ENCODE data around the gene DMWD.

The DMWD gene

DNA sequence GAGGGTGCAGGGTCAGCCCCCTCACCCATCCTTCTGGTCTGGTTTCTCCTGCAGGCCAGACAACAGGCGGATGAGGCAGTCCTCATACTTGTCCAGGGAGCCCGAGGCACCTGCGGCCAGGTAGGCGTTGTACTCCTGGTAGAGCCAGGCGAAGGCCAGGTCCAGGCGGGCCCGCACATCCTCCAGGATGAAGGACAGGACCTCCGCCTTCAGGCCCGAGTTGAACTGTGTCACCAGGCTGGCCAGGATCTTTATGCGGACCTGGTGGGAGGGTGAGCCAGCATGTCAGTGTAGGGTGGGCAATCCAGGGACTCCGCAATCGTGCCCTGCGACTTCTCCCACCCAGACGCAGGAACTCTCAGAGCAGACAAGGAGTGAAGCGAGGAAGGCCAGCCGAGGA is 36.3 kb upstream of the DMWD start:
- TF ChIP-seq, protein P1, sequence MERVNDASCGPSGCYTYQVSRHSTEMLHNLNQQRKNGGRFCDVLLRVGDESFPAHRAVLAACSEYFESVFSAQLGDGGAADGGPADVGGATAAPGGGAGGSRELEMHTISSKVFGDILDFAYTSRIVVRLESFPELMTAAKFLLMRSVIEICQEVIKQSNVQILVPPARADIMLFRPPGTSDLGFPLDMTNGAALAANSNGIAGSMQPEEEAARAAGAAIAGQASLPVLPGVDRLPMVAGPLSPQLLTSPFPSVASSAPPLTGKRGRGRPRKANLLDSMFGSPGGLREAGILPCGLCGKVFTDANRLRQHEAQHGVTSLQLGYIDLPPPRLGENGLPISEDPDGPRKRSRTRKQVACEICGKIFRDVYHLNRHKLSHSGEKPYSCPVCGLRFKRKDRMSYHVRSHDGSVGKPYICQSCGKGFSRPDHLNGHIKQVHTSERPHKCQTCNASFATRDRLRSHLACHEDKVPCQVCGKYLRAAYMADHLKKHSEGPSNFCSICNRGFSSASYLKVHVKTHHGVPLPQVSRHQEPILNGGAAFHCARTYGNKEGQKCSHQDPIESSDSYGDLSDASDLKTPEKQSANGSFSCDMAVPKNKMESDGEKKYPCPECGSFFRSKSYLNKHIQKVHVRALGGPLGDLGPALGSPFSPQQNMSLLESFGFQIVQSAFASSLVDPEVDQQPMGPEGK (CRISPR knock-in tag; IDR thresholded peaks at IDR 0.05; ENCODE audit: borderline replicate concordance): no peak
- TF ChIP-seq OSR1 (CRISPR knock-in tag; IDR thresholded peaks at IDR 0.05) (no peak), ZFP3 (CRISPR knock-in tag; IDR thresholded peaks at IDR 0.05) (no peak), ZNF70 (CRISPR knock-in tag; IDR thresholded peaks at IDR 0.05) (no peak), ZNF565 (CRISPR knock-in tag; conservative IDR thresholded peaks at IDR 0.05; ENCODE audit: low read depth) (no peak), ESRRG (CRISPR knock-in tag; IDR thresholded peaks at IDR 0.05) (no peak), TOX (CRISPR knock-in tag; IDR thresholded peaks at IDR 0.05; ENCODE audit: borderline replicate concordance) (no peak), ARNTL (CRISPR knock-in tag; IDR thresholded peaks at IDR 0.05; ENCODE audit: borderline replicate concordance, low read depth) (no peak), ZFP30 (CRISPR knock-in tag; IDR thresholded peaks at IDR 0.05) (no peak)
- TF ChIP-seq, protein P2, sequence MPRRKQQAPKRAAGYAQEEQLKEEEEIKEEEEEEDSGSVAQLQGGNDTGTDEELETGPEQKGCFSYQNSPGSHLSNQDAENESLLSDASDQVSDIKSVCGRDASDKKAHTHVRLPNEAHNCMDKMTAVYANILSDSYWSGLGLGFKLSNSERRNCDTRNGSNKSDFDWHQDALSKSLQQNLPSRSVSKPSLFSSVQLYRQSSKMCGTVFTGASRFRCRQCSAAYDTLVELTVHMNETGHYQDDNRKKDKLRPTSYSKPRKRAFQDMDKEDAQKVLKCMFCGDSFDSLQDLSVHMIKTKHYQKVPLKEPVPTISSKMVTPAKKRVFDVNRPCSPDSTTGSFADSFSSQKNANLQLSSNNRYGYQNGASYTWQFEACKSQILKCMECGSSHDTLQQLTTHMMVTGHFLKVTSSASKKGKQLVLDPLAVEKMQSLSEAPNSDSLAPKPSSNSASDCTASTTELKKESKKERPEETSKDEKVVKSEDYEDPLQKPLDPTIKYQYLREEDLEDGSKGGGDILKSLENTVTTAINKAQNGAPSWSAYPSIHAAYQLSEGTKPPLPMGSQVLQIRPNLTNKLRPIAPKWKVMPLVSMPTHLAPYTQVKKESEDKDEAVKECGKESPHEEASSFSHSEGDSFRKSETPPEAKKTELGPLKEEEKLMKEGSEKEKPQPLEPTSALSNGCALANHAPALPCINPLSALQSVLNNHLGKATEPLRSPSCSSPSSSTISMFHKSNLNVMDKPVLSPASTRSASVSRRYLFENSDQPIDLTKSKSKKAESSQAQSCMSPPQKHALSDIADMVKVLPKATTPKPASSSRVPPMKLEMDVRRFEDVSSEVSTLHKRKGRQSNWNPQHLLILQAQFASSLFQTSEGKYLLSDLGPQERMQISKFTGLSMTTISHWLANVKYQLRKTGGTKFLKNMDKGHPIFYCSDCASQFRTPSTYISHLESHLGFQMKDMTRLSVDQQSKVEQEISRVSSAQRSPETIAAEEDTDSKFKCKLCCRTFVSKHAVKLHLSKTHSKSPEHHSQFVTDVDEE (CRISPR knock-in tag; IDR thresholded peaks at IDR 0.05): no peak
- TF ChIP-seq, protein P3, sequence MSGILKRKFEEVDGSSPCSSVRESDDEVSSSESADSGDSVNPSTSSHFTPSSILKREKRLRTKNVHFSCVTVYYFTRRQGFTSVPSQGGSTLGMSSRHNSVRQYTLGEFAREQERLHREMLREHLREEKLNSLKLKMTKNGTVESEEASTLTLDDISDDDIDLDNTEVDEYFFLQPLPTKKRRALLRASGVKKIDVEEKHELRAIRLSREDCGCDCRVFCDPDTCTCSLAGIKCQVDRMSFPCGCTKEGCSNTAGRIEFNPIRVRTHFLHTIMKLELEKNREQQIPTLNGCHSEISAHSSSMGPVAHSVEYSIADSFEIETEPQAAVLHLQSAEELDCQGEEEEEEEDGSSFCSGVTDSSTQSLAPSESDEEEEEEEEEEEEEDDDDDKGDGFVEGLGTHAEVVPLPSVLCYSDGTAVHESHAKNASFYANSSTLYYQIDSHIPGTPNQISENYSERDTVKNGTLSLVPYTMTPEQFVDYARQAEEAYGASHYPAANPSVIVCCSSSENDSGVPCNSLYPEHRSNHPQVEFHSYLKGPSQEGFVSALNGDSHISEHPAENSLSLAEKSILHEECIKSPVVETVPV (CRISPR knock-in tag; IDR thresholded peaks at IDR 0.05): no peak
- TF ChIP-seq, protein P4, sequence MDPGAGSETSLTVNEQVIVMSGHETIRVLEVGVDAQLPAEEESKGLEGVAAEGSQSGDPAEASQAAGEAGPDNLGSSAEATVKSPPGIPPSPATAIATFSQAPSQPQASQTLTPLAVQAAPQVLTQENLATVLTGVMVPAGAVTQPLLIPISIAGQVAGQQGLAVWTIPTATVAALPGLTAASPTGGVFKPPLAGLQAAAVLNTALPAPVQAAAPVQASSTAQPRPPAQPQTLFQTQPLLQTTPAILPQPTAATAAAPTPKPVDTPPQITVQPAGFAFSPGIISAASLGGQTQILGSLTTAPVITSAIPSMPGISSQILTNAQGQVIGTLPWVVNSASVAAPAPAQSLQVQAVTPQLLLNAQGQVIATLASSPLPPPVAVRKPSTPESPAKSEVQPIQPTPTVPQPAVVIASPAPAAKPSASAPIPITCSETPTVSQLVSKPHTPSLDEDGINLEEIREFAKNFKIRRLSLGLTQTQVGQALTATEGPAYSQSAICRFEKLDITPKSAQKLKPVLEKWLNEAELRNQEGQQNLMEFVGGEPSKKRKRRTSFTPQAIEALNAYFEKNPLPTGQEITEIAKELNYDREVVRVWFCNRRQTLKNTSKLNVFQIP (CRISPR knock-in tag; IDR thresholded peaks at IDR 0.05; ENCODE audit: borderline replicate concordance, low read depth): no peak
- TF ChIP-seq, protein P5, sequence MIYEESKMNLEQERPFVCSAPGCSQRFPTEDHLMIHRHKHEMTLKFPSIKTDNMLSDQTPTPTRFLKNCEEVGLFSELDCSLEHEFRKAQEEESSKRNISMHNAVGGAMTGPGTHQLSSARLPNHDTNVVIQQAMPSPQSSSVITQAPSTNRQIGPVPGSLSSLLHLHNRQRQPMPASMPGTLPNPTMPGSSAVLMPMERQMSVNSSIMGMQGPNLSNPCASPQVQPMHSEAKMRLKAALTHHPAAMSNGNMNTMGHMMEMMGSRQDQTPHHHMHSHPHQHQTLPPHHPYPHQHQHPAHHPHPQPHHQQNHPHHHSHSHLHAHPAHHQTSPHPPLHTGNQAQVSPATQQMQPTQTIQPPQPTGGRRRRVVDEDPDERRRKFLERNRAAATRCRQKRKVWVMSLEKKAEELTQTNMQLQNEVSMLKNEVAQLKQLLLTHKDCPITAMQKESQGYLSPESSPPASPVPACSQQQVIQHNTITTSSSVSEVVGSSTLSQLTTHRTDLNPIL (CRISPR knock-in tag; IDR thresholded peaks at IDR 0.05; ENCODE audit: low read depth): no peak
- ATAC-seq: no peak

DNA sequence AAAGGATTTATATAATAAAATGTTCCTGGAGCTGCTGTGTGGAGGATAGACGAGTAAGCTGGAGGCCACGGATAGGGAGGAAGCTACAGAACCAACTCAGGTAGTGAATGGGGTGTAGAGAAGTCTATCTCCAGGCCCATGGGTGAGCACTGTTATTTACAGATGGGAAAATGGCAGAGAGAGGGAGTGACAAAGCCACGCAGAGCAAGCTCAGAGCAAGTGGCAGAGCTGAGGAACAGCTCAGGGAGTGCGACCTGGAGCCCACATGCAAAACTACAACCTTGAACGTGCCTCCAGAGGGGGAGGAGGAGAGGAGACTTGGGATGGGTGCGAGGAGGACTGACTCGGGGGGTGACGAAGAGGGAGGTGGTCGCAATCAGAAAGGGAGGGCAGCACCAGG is 35.9 kb upstream of the DMWD start:
- no peak for TF ChIP-seq OSR1 (CRISPR knock-in tag; IDR thresholded peaks at IDR 0.05)
- TF ChIP-seq, protein P1 (CRISPR knock-in tag; IDR thresholded peaks at IDR 0.05; ENCODE audit: borderline replicate concordance): no peak
- no peak for TF ChIP-seq ARNTL (CRISPR knock-in tag; IDR thresholded peaks at IDR 0.05; ENCODE audit: borderline replicate concordance, low read depth)
- TF ChIP-seq ISL1 (CRISPR knock-in tag; IDR thresholded peaks at IDR 0.05): no peak
- no peak for TF ChIP-seq ZNF565 (CRISPR knock-in tag; conservative IDR thresholded peaks at IDR 0.05; ENCODE audit: low read depth)
- TF ChIP-seq ZNF8 (CRISPR knock-in tag; IDR thresholded peaks at IDR 0.05): no peak
- no peak for TF ChIP-seq ESRRG (CRISPR knock-in tag; IDR thresholded peaks at IDR 0.05)
- TF ChIP-seq ZFP3 (CRISPR knock-in tag; IDR thresholded peaks at IDR 0.05): no peak
- no peak for TF ChIP-seq TOX (CRISPR knock-in tag; IDR thresholded peaks at IDR 0.05; ENCODE audit: borderline replicate concordance)
- TF ChIP-seq, protein P5 (CRISPR knock-in tag; IDR thresholded peaks at IDR 0.05; ENCODE audit: low read depth): no peak
- no peak for TF ChIP-seq ZNF70 (CRISPR knock-in tag; IDR thresholded peaks at IDR 0.05)
- TF ChIP-seq RARB (CRISPR knock-in tag; IDR thresholded peaks at IDR 0.05): no peak
- no peak for TF ChIP-seq ZC3H10 (CRISPR knock-in tag; IDR thresholded peaks at IDR 0.05)
- TF ChIP-seq, protein P4 (CRISPR knock-in tag; IDR thresholded peaks at IDR 0.05; ENCODE audit: borderline replicate concordance, low read depth): no peak
- TF ChIP-seq TCF4 (CRISPR knock-in tag; IDR thresholded peaks at IDR 0.05; ENCODE audit: borderline replicate concordance): no peak
- ATAC-seq: no peak

Data from SK-N-SH treated with all-trans-retinoic acid at 6 μM for 48 hours (cell line).